ENCODE measurements around the gene PLEKHJ1.
"Not testable (repeated sequence)": the region's sequence is repeated elsewhere in the genome, so short reads cannot be mapped to it uniquely, and the experiment has no call there.

The PLEKHJ1 gene

DNA sequence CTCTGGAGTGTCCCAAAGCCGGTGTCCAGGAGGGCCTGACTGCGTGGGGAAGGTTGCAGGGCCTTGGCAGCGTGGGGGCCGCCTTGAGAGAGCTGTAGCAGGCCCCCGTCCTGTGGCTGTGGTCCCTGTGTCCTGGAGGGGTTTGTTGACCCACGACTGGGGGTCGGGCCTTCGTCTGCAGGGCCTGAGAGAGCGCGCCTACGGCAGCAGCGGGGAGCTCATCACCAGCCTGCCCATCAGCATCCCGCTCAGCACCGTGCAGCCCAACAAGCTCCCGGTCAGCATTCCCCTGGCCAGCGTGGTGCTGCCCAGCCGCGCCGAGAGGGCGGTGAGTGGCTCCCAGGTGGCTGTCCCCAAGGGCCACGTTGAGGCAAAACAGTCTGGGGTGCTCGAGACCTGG is 18.5 kb downstream of the PLEKHJ1 start:
- no peak for DNase-seq

DNA sequence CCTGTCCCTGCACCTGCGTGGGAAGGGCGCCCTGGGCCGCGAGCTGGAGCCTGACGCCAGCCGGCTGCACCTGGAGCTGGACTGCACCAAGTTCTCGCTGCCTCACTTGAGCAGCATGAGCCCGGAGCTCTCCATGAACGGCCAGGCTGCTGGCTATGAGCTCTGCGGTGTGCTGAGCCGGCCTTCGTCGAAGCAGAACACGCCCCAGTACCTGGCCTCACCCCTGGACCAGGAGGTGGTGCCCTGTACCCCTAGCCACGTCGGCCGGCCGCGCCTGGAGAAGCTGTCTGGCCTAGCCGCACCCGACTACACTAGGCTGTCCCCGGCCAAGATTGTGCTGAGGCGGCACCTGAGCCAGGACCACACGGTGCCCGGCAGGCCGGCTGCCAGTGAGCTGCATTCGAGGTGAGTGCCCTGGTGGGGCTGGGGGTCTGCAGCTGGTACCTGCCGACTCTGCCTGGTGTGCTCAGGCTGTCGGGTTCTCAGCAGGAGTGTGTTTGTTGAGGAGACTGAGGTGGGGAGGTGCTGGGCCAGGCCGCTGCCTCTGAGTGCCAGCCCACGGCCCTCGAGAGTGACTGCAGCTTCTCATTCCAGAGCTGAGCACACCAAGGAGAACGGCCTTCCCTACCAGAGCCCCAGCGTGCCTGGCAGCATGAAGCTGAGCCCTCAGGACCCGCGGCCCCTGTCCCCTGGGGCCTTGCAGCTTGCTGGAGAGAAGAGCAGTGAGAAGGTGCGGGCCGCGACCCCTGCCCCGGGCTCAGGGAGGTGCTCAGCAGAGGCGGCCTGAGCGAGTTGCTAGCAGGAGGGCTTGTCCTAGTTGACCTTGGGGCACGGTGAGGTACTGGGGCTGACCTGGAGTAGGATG is 19.5 kb downstream of the PLEKHJ1 start:
- no peak for DNase-seq

GRCh38 chr19:2215281-2215751 is 20.8 kb downstream of the PLEKHJ1 start:
- peak; percentile 47 for DNase-seq

- DNase-seq: no peak
Measured at GRCh38 chr19:2214251-2214650, 21.9 kb downstream of the PLEKHJ1 start.

GRCh38 chr19:2213799-2214198 is 22.3 kb downstream of the PLEKHJ1 start:
- no peak for DNase-seq

GRCh38 chr19:2212861-2213711 is 23.0 kb downstream of the PLEKHJ1 start:
- DNase-seq: no peak

DNA sequence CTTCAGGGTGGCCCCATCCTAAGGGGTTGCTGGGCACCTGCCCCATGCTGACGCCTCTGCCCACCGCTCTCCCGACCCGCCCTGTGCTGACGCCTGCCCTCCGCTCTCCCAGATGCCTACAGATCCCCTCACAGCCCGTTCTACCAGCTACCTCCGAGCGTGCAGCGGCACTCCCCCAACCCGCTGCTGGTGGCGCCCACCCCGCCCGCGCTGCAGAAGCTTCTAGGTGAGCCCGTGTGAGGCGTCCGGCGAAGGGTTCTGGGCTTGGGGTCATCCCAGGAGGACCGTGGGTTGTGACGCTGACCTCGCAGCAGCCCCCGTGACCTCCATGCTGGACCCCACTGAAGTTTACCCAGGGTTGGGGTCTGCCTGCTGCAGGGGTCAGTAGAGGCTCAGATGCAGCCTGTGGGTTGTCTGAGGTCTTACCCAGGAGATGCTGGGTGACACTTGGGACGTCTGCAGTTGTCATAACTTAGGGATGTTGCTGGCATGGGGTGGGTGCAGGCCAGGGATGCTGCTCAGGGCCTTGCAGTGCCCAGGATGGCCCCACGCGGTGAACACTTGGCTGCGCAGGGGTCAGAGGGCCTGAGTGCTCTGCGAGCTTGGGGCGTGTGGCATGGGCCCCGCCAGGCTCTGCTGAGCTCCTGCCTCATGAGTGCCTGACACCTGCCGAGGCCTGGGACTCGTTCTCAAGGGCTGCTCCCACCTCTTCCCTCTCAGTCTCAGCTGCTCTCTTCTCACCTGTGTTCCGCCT is 25.0 kb downstream of the PLEKHJ1 start:
- no peak for DNase-seq

DNA sequence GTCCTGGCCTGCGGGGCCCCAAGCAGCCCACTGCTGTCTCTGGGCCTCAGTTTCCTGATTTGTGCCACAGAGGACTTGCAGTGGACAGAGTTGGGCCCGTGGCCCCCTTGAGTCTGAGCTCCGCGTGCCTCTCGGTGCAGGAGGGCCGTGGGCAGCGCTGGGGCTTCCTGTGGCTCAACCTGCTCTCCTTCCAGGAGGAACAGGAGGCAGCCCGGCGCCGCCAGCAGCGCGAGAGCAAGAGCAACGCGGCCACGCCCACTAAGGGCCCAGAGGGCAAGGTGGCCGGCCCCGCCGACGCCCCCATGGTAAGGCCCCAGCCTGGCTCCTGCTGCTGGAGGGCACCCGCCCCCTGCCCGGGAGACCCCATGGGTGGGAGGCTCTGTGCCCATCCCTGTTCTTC is 25.9 kb downstream of the PLEKHJ1 start:
- no peak for DNase-seq

- no peak for DNase-seq
Measured at GRCh38 chr19:2209408-2209807, 26.7 kb downstream of the PLEKHJ1 start.

GRCh38 chr19:2208975-2209374 is 27.2 kb downstream of the PLEKHJ1 start:
- DNase-seq: no peak

DNA sequence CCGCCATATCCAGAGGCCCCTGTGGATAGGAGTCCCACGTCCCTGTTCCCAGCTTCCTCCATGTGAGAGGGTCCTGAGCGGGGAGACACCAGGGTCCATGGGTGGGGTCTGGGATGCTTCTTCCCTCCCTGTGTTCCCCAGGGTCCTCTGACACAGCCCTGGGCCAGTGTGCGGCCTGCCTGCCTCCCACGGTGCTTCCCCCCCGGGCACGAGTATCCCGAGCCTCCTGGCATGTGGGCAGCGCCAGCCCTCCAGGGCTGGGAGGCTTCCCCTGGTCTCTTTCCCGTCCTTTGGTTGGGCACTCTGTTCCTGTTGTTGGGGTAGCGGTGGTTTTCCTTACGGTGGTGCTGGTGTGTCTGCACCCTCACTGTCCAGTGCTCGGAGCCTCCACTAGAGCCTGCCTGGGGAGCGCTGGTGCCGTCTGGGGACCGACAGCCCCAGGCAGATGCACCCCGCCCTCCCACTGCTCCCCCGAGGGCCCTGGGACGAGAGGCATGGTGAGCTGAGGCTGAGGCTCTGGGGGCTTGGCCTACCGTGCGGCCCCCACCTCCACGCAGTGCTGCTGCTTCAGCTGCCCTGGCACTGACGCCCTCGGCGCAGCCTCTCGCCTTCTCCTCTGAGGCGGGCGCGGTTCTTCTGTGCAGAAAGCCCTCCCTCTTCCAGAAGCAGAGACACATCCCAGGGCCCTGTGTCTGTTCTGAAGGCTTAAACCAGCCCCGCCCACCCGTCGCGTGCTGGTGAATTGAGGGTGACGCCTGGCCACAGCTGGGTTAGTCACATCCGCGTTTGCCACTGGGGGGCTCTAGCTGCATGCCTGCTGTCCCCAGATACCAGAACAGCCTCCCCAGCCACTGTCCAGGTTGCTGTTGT is 27.9 kb downstream of the PLEKHJ1 start:
- no peak for DNase-seq

GRCh38 chr19:2207008-2207407 is 29.1 kb downstream of the PLEKHJ1 start:
- no peak for DNase-seq

- DNase-seq: no peak
Measured at GRCh38 chr19:2202366-2202765, 33.8 kb downstream of the PLEKHJ1 start.

GRCh38 chr19:2201473-2202148 is 34.5 kb downstream of the PLEKHJ1 start:
- DNase-seq: no peak

GRCh38 chr19:2200624-2201294 is 35.4 kb downstream of the PLEKHJ1 start:
- DNase-seq: not testable (repeated sequence)

- no peak for DNase-seq
Measured at GRCh38 chr19:2199861-2200623, 36.1 kb downstream of the PLEKHJ1 start.

DNA sequence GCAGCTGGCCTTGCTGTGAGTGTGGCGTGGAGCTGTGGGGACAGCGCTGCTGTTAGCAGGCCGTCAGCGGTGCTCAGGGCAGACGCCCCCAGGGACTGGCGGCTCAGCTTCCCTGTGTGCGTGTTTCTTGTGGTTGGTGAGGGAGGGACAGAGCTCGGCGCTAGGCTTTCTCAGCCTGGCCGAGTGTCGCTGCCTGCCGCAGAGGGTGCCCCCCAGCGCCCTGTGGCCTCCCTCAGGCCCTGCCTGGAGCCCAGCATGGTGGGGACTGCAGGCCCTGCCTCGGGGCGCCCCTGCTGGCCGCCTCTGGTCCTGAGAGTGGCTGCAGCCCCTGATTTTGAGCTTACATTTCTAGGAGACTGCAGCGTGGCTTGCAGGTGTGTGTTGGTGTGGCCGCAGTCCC is 36.9 kb downstream of the PLEKHJ1 start:
- no peak for DNase-seq

- no peak for DNase-seq
Measured at GRCh38 chr19:2198317-2198716, 37.8 kb downstream of the PLEKHJ1 start.

GRCh38 chr19:2197270-2197669 is 38.9 kb downstream of the PLEKHJ1 start:
- DNase-seq: no peak

DNA sequence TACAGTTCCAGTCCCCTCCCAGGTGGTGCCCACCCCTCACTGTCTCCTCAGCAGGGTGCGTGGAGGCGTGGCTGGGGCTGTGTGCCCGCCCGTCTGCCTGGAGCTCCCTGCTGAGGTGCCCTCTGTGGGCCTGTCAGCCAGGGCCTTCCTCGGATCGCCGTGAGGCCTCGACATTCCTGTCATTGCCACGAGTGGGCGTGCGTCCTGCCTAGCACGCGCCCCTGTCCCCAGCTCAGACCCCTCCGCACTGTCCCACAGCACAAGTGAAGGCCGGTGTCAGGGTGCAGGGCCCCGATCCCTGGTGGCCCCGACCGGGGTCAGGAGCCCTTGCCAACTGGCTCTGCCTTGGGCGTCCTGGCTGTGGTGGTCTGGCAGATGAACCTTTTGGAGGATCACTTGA is 40.2 kb downstream of the PLEKHJ1 start:
- no peak for DNase-seq

Data from activated CD4-positive, alpha-beta T cell treated with anti-CD3 and anti-CD28 coated beads, Interleukin-2, amount 50 U/mL, for 1 hour (primary cell).